Neural cell (in vitro differentiated cells): ENCODE data around the gene WFDC5. TPM values are rescaled to one million over a fixed set of nuclear protein-coding genes. Genes with fewer than 3 reads are reported as not detected.

Experiments
- H2AFZ ChIP-seq: fragments of 200-600, 300-800 bp; sonication (generic), shearing (Covaris generic); 2 replicates; pipeline ENCODE4 v1.6.0; 2014; ENCODE audit warnings: low read depth, mild to moderate bottlenecking, antibody characterized with exemption, low read length, moderate library complexity
- H3F3A ChIP-seq: fragments of 200-600 bp; shearing (Covaris generic); 2 replicates; pipeline ENCODE4 v1.6.1; 2016; ENCODE audit warnings: mild to moderate bottlenecking, moderate library complexity, mixed read lengths, antibody characterized with exemption, low read length; ENCODE audit not compliant: insufficient read depth, poor library complexity, severe bottlenecking
- H3K27ac ChIP-seq: fragments of 200-600, 300-800 bp; sonication (generic), shearing (Covaris generic); 2 replicates; pipeline ENCODE4 v1.5.1; 2014; ENCODE audit warnings: mild to moderate bottlenecking, low read length, moderate library complexity
- H3K27me3 ChIP-seq: fragments of 300-800, 200-600 bp; sonication (generic), shearing (Covaris generic); 2 replicates; pipeline ENCODE4 v1.6.0; 2014; ENCODE audit warnings: mild to moderate bottlenecking, low read depth, low read length, moderate library complexity; ENCODE audit not compliant: insufficient read depth
- H3K36me3 ChIP-seq: fragments of 300-800, 200-600 bp; sonication (generic), shearing (Covaris generic); 2 replicates; pipeline ENCODE4 v1.5.1; 2014; ENCODE audit warnings: mild to moderate bottlenecking, antibody characterized with exemption, low read length, moderate library complexity; ENCODE audit not compliant: insufficient read depth
- H3K4me2 ChIP-seq: fragments of 300-800, 200-600 bp; sonication (generic), shearing (Covaris generic); 2 replicates; pipeline ENCODE4 v1.6.0; 2014; ENCODE audit warnings: mild to moderate bottlenecking, low read length
- H3K4me3 ChIP-seq: fragments of 300-800, 200-600 bp; sonication (generic), shearing (Covaris generic); 2 replicates; pipeline ENCODE4 v1.5.1; 2014; ENCODE audit warnings: mild to moderate bottlenecking, low read length, moderate library complexity
- H3K79me2 ChIP-seq: fragments of 200-600 bp; shearing (Covaris generic); replicated peaks from 2 replicates; pipeline ENCODE4 v1.6.0; 2014; ENCODE audit warnings: mild to moderate bottlenecking, low read length, moderate library complexity; ENCODE audit not compliant: insufficient read depth
- H3K9ac ChIP-seq: fragments of 300-800, 200-600 bp; sonication (generic), shearing (Covaris generic); 2 replicates; pipeline ENCODE4 v1.6.1; 2016; ENCODE audit warnings: mild to moderate bottlenecking, low read length, mixed read lengths
- H3K9me2 ChIP-seq: fragments of 200-600 bp; shearing (Covaris generic); 2 replicates; pipeline ENCODE4 v1.6.1; 2016; ENCODE audit warnings: mild to moderate bottlenecking, low read length, mixed read lengths; ENCODE audit not compliant: insufficient read depth
- H3K9me3 ChIP-seq: fragments of 200-600, 300-800 bp; sonication (generic), shearing (Covaris generic); 2 replicates; pipeline ENCODE4 v1.6.1; 2016; ENCODE audit warnings: mild to moderate bottlenecking, mixed run types, low read length, moderate library complexity, mixed read lengths
- H4K20me1 ChIP-seq: fragments of 200-600 bp; shearing (Covaris generic); 2 replicates; pipeline ENCODE4 v1.6.1; 2016; ENCODE audit warnings: mild to moderate bottlenecking, mixed run types; ENCODE audit not compliant: insufficient read depth
- EP300 ChIP-seq: fragments of 450-650 bp; conservative IDR thresholded peaks from 2 replicates; pipeline ENCODE4 v1.6.1; 2014; ENCODE audit warnings: antibody characterized with exemption, mild to moderate bottlenecking, moderate library complexity; ENCODE audit not compliant: poor library complexity, severe bottlenecking
- EZH2 ChIP-seq: fragments of 200-600, 300-800 bp; shearing (Covaris generic), sonication (generic); IDR thresholded peaks from 2 replicates; pipeline ENCODE4 v1.6.1; 2014; ENCODE audit warnings: antibody characterized with exemption, low read length, borderline replicate concordance, mild to moderate bottlenecking; ENCODE audit not compliant: insufficient read depth, poor library complexity, severe bottlenecking
- MXI1 ChIP-seq: fragments of 450-650 bp; conservative IDR thresholded peaks from 2 replicates; pipeline ENCODE4 v1.6.1; 2014; ENCODE audit warnings: antibody characterized with exemption, mild to moderate bottlenecking; ENCODE audit not compliant: poor library complexity, severe bottlenecking
- POLR2AphosphoS5 ChIP-seq: IDR thresholded peaks from 2 replicates; pipeline ENCODE4 v1.6.1; 2012
- RAD21 ChIP-seq: fragments of 450-650 bp; conservative IDR thresholded peaks from 2 replicates; pipeline ENCODE4 v1.6.1; 2014; ENCODE audit warnings: antibody characterized with exemption, mild to moderate bottlenecking, moderate library complexity
- SMC3 ChIP-seq: fragments of 450-650 bp; conservative IDR thresholded peaks from 2 replicates; pipeline ENCODE4 v1.6.1; 2014; ENCODE audit warnings: antibody characterized with exemption, mild to moderate bottlenecking, moderate library complexity; ENCODE audit not compliant: poor library complexity
- TAF1 ChIP-seq: IDR thresholded peaks from 2 replicates; pipeline ENCODE4 v1.6.1; 2012; ENCODE audit warnings: low read depth
- polyA plus RNA-seq: library from polyadenylated mRNA; depleted of rRNA; stranded (reverse); fragments of >200 nt; gene quantifications from 2 replicates; pipeline ENCODE4 v1.2.3, GENCODE V29; 2014
- TF ChIP-seq, protein P1 (sequence below): IDR thresholded peaks from 2 replicates; pipeline ENCODE4 v1.6.1; 2012; ENCODE audit warnings: borderline replicate concordance
- TF ChIP-seq, protein P2 (sequence below): fragments of 450-650 bp; IDR thresholded peaks from 2 replicates; pipeline ENCODE4 v1.5.1; 2014; ENCODE audit warnings: antibody characterized with exemption, mild to moderate bottlenecking, moderate library complexity; ENCODE audit not compliant: poor library complexity, severe bottlenecking

The WFDC5 gene
- polyA plus RNA-seq, 1 donor from 2014 or later, result not detected

DNA sequence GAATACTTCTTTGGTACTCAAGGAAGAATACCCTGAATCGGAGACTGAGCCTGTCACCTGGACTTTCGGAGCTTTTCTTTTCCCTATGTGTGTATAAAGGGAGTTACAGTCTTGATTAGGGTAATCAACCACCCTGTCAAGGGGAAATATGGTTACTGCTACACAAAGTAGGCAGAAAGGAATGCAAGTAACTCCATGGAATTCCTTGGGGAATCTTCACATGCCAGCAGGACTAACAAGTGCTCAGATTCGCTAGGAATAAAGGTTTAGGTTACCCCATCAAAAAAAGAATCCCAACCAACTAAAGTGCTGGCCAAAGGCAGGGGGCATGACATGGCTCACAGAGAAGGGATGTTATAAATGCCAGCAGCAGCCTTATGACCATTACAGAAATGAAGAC lies 24.5 kb downstream of the WFDC5 start:
- Histone ChIP-seq H3F3A (no peaks in the 10 kb centered on the region), H3K4me2 (no peak overlapping the region), H3K4me3 (no peak overlapping the region), H3K9me2 (no peaks in the 10 kb centered on the region), H2AFZ (no peak overlapping the region), H3K27me3 (no peaks in the 10 kb centered on the region), H3K27ac (no peak overlapping the region), H4K20me1 (no peaks in the 10 kb centered on the region), H3K36me3 (no peaks in the 10 kb centered on the region), H3K79me2 (no peaks in the 10 kb centered on the region), H3K9ac (no peak overlapping the region), H3K9me3 (no peaks in the 10 kb centered on the region)
- TF ChIP-seq RAD21, result no peak
- TF ChIP-seq EZH2, result no peak
- TF ChIP-seq, protein P1, sequence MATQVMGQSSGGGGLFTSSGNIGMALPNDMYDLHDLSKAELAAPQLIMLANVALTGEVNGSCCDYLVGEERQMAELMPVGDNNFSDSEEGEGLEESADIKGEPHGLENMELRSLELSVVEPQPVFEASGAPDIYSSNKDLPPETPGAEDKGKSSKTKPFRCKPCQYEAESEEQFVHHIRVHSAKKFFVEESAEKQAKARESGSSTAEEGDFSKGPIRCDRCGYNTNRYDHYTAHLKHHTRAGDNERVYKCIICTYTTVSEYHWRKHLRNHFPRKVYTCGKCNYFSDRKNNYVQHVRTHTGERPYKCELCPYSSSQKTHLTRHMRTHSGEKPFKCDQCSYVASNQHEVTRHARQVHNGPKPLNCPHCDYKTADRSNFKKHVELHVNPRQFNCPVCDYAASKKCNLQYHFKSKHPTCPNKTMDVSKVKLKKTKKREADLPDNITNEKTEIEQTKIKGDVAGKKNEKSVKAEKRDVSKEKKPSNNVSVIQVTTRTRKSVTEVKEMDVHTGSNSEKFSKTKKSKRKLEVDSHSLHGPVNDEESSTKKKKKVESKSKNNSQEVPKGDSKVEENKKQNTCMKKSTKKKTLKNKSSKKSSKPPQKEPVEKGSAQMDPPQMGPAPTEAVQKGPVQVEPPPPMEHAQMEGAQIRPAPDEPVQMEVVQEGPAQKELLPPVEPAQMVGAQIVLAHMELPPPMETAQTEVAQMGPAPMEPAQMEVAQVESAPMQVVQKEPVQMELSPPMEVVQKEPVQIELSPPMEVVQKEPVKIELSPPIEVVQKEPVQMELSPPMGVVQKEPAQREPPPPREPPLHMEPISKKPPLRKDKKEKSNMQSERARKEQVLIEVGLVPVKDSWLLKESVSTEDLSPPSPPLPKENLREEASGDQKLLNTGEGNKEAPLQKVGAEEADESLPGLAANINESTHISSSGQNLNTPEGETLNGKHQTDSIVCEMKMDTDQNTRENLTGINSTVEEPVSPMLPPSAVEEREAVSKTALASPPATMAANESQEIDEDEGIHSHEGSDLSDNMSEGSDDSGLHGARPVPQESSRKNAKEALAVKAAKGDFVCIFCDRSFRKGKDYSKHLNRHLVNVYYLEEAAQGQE, result no peak
- TF ChIP-seq POLR2AphosphoS5, result no peak
- no peak for TF ChIP-seq EP300
- TF ChIP-seq MXI1, result no peak
- TF ChIP-seq SMC3, result no peak
- TF ChIP-seq, protein P2, sequence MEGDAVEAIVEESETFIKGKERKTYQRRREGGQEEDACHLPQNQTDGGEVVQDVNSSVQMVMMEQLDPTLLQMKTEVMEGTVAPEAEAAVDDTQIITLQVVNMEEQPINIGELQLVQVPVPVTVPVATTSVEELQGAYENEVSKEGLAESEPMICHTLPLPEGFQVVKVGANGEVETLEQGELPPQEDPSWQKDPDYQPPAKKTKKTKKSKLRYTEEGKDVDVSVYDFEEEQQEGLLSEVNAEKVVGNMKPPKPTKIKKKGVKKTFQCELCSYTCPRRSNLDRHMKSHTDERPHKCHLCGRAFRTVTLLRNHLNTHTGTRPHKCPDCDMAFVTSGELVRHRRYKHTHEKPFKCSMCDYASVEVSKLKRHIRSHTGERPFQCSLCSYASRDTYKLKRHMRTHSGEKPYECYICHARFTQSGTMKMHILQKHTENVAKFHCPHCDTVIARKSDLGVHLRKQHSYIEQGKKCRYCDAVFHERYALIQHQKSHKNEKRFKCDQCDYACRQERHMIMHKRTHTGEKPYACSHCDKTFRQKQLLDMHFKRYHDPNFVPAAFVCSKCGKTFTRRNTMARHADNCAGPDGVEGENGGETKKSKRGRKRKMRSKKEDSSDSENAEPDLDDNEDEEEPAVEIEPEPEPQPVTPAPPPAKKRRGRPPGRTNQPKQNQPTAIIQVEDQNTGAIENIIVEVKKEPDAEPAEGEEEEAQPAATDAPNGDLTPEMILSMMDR, result no peak
- no peak for TF ChIP-seq TAF1

DNA sequence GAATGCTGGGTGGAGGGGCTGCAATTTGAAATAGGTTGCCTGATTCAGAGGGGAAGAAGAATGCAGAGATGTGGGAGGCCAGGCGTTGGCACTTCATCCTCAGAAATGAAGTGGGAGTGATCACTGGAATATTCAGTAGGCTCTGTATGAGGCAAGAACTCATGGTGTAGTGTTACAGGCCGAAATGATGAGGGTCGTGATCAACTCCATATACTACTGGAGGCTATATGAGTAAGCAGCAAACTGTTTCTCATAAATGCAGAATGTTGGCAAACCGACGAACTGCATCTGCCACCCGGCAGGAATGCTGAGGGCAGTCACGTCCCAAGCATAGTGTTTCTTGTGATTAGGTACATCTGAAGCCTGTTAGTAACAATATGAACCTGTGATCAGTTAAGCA lies 26.7 kb downstream of the WFDC5 start:
- no peak for TF ChIP-seq POLR2AphosphoS5
- no peak for TF ChIP-seq MXI1
- TF ChIP-seq EP300, result no peak
- no peak for TF ChIP-seq SMC3
- TF ChIP-seq, protein P2, result no peak
- TF ChIP-seq TAF1, result no peak
- H3K9ac ChIP-seq, result no peak overlapping the region
- no peak overlapping the region for H2AFZ ChIP-seq
- no peak overlapping the region for H3K27ac ChIP-seq
- no peaks in the 10 kb centered on the region for H3K79me2 ChIP-seq
- no peaks in the 10 kb centered on the region for H3F3A ChIP-seq
- H3K9me2 ChIP-seq, result no peaks in the 10 kb centered on the region
- H3K4me2 ChIP-seq, result no peak overlapping the region
- H3K36me3 ChIP-seq, result no peaks in the 10 kb centered on the region
- no peaks in the 10 kb centered on the region for H3K27me3 ChIP-seq
- no peaks in the 10 kb centered on the region for H3K9me3 ChIP-seq
- no peak overlapping the region for H3K4me3 ChIP-seq
- no peaks in the 10 kb centered on the region for H4K20me1 ChIP-seq
